BLaER1 (cell line): Measurements from ENCODE around the gene HECW1.
A peak's percentile ranks its signal among the peaks of the same experiment; 100 is the strongest.

Experiments
- H3K27ac ChIP-seq: shearing (Covaris generic); formaldehyde crosslinking; 2 replicates; pipeline ENCODE4 v1.8.1; 2022
- H3K27me3 ChIP-seq: shearing (Covaris generic); formaldehyde crosslinking; 2 replicates; pipeline ENCODE4 v1.8.1; 2022
- H3K36me3 ChIP-seq: shearing (Covaris generic); formaldehyde crosslinking; 2 replicates; pipeline ENCODE4 v1.8.1; 2022
- H3K4me1 ChIP-seq: shearing (Covaris generic); formaldehyde crosslinking; 2 replicates; pipeline ENCODE4 v1.8.1; 2022
- H3K4me2 ChIP-seq: shearing (Covaris generic); formaldehyde crosslinking; 2 replicates; pipeline ENCODE4 v1.8.1; 2022
- H3K4me3 ChIP-seq: shearing (Covaris generic); formaldehyde crosslinking; 2 replicates; pipeline ENCODE4 v1.8.1; 2022
- H3K9ac ChIP-seq: shearing (Covaris generic); formaldehyde crosslinking; 2 replicates; pipeline ENCODE4 v1.8.1; 2022
- H3K9me3 ChIP-seq: shearing (Covaris generic); formaldehyde crosslinking; 2 replicates; pipeline ENCODE4 v1.8.1; 2022
- H4K20me1 ChIP-seq: shearing (Covaris generic); formaldehyde crosslinking; 2 replicates; pipeline ENCODE4 v1.8.1; 2022
- Cebpa-rat ChIP-seq: shearing (Covaris generic); IDR thresholded peaks from 2 replicates; pipeline ENCODE4 v1.8.1; 2022

HECW1 gene

GRCh38 chr7:43486634-43487033, 374.2 kb downstream of the HECW1 start:
- no peak overlapping the region for H3K4me2 ChIP-seq
- H3K27me3 ChIP-seq = no peaks in the 10 kb centered on the region
- H3K27ac ChIP-seq = 0 out of 2 replicates have a peak overlapping the region, but pooled peaks have one; percentile 80
- H3K9ac ChIP-seq = no peak overlapping the region
- no peak for TF ChIP-seq Cebpa-rat
- H3K4me1 ChIP-seq = peaks cover 42% of the 10 kb centered on the region
- no peaks in the 10 kb centered on the region for H3K9me3 ChIP-seq
- H3K36me3 ChIP-seq = no peaks in the 10 kb centered on the region
- H3K4me3 ChIP-seq = no peak overlapping the region
- H4K20me1 ChIP-seq = no peaks in the 10 kb centered on the region

- H3K4me3 ChIP-seq = no peak overlapping the region
- no peak for TF ChIP-seq Cebpa-rat
- no peaks in the 10 kb centered on the region for H3K36me3 ChIP-seq
- no peaks in the 10 kb centered on the region for H3K9me3 ChIP-seq
- no peaks in the 10 kb centered on the region for H4K20me1 ChIP-seq
- peaks cover 42% of the 10 kb centered on the region for H3K4me1 ChIP-seq
- H3K27ac ChIP-seq = peak overlapping the region; percentile 80
- H3K9ac ChIP-seq = no peak overlapping the region
- no peaks in the 10 kb centered on the region for H3K27me3 ChIP-seq
- H3K4me2 ChIP-seq = peak overlapping the region; percentile 77
Observed at GRCh38 chr7:43487731-43488073, 375.3 kb downstream of the HECW1 start.

- no peaks in the 10 kb centered on the region for H4K20me1 ChIP-seq
- no peaks in the 10 kb centered on the region for H3K36me3 ChIP-seq
- TF ChIP-seq Cebpa-rat = no peak
- peak overlapping the region; percentile 27; the same call in 1 of the 2 replicates for H3K4me3 ChIP-seq
- no peaks in the 10 kb centered on the region for H3K27me3 ChIP-seq
- peak overlapping the region; percentile 67 for H3K9ac ChIP-seq
- H3K9me3 ChIP-seq = no peaks in the 10 kb centered on the region
- H3K4me2 ChIP-seq = peak overlapping the region; percentile 77
- peaks cover 42% of the 10 kb centered on the region for H3K4me1 ChIP-seq
- peak overlapping the region; percentile 80 for H3K27ac ChIP-seq
Observed at GRCh38 chr7:43489257-43489656, 376.8 kb downstream of the HECW1 start.

DNA sequence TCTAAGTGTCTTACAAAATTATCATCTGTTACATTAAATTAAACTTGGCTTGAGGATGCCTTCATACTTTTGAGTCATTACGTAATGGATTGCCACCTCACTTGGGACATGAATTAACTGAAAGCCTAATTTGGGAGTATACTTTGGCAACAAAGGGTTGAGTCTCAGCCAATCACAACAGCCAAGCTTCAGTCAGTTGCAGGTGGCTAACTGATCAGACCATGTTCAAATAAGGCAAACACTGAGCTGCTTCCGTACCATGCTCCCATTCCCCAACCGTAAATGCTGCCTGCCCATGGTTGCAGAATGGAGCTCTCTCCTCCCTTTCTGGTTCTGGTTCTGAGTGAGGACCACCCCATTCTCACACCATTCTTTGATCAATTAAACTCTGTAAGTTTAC, 377.6 kb downstream of the HECW1 start:
- Histone ChIP-seq H3K27me3 (no peaks in the 10 kb centered on the region), H3K4me2 (peak overlapping the region; percentile 77), H3K4me1 (peaks cover 42% of the 10 kb centered on the region), H4K20me1 (no peaks in the 10 kb centered on the region), H3K9me3 (no peaks in the 10 kb centered on the region), H3K27ac (peak overlapping the region; percentile 80), H3K4me3 (no peak overlapping the region), H3K36me3 (no peaks in the 10 kb centered on the region), H3K9ac (no peak overlapping the region)
- peak; percentile 32; the same call in 1 of the 2 replicates for TF ChIP-seq Cebpa-rat

- Histone ChIP-seq H4K20me1 (no peaks in the 10 kb centered on the region), H3K4me3 (no peak overlapping the region), H3K9me3 (no peaks in the 10 kb centered on the region), H3K27me3 (no peaks in the 10 kb centered on the region), H3K4me1 (peaks cover 42% of the 10 kb centered on the region), H3K9ac (no peak overlapping the region), H3K4me2 (no peak overlapping the region; the same call in 1 of the 2 replicates), H3K36me3 (peaks cover 2% of the 10 kb centered on the region; the same call in 1 of the 2 replicates), H3K27ac (no peak overlapping the region)
- TF ChIP-seq Cebpa-rat = no peak
Observed at GRCh38 chr7:43491123-43491522, 378.7 kb downstream of the HECW1 start.

DNA sequence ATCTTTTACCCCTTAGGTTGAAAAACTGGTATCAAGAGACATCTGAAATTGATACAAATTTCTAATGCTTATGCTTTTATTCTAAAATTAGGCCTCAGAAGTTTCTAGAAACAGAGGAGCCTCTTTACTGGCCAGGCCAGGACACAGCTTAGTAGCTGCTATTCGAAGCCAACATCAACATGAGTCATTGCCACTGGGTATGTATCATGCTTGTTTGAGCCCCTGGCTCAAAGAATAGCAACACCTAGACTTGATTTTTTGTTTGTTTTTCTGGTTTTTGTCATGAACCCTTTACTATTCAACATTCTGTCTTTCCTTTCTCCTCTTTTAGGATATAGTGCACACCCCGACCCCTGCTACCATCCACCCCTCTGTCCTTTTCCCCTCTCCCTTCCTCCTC, 379.5 kb downstream of the HECW1 start:
- Histone ChIP-seq H3K9me3 (no peaks in the 10 kb centered on the region), H3K4me3 (no peak overlapping the region), H3K9ac (no peak overlapping the region), H4K20me1 (no peaks in the 10 kb centered on the region), H3K36me3 (peaks cover 7% of the 10 kb centered on the region; the same call in 1 of the 2 replicates), H3K4me2 (no peak overlapping the region), H3K27me3 (no peaks in the 10 kb centered on the region), H3K27ac (no peak overlapping the region), H3K4me1 (peaks cover 38% of the 10 kb centered on the region)
- no peak for TF ChIP-seq Cebpa-rat

DNA sequence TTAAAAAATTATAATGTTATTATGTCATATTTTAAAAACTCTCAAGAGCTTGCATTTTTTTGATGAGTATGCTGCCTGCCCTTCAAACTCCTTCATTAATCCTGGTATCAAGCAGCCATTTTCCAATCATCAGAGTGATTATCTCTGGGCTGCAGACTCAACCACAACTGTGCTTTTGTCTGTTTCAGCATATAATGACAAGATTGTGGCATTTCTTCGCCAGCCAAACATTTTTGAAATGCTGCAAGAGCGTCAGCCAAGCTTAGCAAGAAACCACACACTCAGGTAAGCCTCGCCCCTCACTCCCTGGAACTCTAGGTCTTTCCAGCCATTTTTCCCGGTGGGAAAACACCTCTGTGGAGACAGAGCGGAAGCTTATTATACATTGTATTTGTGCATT, 380.4 kb downstream of the HECW1 start:
- peaks cover 7% of the 10 kb centered on the region; the same call in 1 of the 2 replicates for H3K36me3 ChIP-seq
- H3K27ac ChIP-seq = no peak overlapping the region
- H3K27me3 ChIP-seq = no peaks in the 10 kb centered on the region

GRCh38 chr7:43495572-43495971, 383.1 kb downstream of the HECW1 start:
- H3K36me3 ChIP-seq = peaks cover 7% of the 10 kb centered on the region; the same call in 1 of the 2 replicates
- H3K27ac ChIP-seq = no peak overlapping the region
- H3K9me3 ChIP-seq = no peaks in the 10 kb centered on the region
- H4K20me1 ChIP-seq = no peaks in the 10 kb centered on the region
- no peaks in the 10 kb centered on the region for H3K27me3 ChIP-seq
- no peak overlapping the region for H3K9ac ChIP-seq
- H3K4me3 ChIP-seq = no peak overlapping the region
- TF ChIP-seq Cebpa-rat = no peak
- H3K4me2 ChIP-seq = no peak overlapping the region
- H3K4me1 ChIP-seq = peaks cover 2% of the 10 kb centered on the region

More for the DNA sequence above, 380.4 kb downstream of the HECW1 start:
- H3K4me1 ChIP-seq = peaks cover 29% of the 10 kb centered on the region
- no peak for TF ChIP-seq Cebpa-rat
- no peaks in the 10 kb centered on the region for H3K9me3 ChIP-seq
- H3K4me3 ChIP-seq = no peak overlapping the region
- no peak overlapping the region for H3K4me2 ChIP-seq
- H3K9ac ChIP-seq = no peak overlapping the region
- H4K20me1 ChIP-seq = no peaks in the 10 kb centered on the region

DNA sequence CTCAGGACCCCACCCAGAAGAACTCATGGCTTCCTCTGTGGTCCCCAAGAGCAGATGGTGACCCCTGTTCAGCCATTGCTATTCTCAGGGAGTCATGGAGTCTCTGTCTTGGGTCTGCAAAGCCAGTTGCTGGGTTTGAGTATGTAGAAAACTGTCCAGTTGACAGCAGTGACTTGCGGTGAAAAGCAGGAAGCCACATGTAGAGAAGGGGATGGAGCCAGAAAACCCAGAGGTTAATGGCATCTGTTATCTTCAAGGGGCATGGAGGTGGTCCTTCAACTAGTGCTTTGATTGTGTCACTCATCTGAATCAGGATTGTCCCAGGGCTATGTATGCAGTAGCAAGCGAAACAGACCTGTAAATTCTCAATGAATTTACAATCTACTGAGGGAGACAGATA, 384.1 kb downstream of the HECW1 start:
- Histone ChIP-seq H3K27me3 (no peaks in the 10 kb centered on the region), H4K20me1 (no peaks in the 10 kb centered on the region), H3K4me2 (no peak overlapping the region), H3K4me1 (no peaks in the 10 kb centered on the region), H3K36me3 (peaks cover 7% of the 10 kb centered on the region; the same call in 1 of the 2 replicates), H3K27ac (no peak overlapping the region), H3K9me3 (no peaks in the 10 kb centered on the region), H3K9ac (no peak overlapping the region), H3K4me3 (no peak overlapping the region)
- no peak for TF ChIP-seq Cebpa-rat

DNA sequence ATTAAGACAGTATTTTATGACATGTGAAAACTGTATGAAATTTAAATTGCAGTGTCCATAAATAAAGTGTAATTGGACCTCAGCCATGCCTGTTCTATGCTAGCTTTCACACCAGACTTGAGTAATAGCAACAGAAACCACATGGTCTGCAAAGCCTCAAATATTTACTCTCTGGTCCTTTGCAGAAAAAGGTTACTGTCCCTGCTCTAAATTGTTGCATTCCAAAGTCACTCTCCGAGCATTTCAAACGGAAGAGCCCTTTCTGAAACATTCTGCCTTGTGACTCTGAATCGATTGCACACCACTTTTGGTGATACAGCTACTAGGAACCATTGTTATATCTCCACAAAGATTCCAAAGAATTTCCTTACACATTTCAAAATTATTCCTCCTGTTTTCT, 389.4 kb downstream of the HECW1 start:
- no peak overlapping the region for H3K4me2 ChIP-seq
- no peaks in the 10 kb centered on the region for H3K9me3 ChIP-seq
- no peaks in the 10 kb centered on the region for H3K4me1 ChIP-seq

DNA sequence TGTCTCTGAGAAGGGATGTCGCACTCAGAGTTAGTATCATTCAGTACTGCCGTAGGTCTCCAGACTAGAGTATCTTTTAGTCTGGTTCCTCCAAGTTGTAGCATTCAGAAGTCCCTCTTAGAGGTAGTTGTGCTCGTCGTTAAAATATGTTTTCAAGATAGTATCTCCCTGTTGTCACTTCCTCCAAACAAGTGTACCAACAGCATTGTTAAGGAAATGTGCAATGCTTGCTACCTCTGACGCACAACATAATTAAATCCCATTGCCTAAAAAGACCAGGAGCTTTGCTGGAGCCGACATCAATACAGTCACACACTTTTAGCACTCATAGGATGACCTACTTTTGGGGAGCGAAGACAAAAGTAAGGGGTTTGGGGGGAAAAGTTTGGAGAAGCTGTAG, 390.5 kb downstream of the HECW1 start:
- no peak overlapping the region for H3K27ac ChIP-seq
- H3K4me3 ChIP-seq = no peak overlapping the region
- no peaks in the 10 kb centered on the region for H3K9me3 ChIP-seq
- H4K20me1 ChIP-seq = no peaks in the 10 kb centered on the region
- H3K36me3 ChIP-seq = peaks cover 26% of the 10 kb centered on the region
- no peak overlapping the region for H3K4me2 ChIP-seq
- H3K4me1 ChIP-seq = no peaks in the 10 kb centered on the region
- no peak overlapping the region for H3K9ac ChIP-seq
- H3K27me3 ChIP-seq = no peaks in the 10 kb centered on the region
- no peak for TF ChIP-seq Cebpa-rat

More for the DNA sequence above, 389.4 kb downstream of the HECW1 start:
- no peak overlapping the region for H3K27ac ChIP-seq
- H3K4me3 ChIP-seq = no peak overlapping the region
- peaks cover 18% of the 10 kb centered on the region for H3K36me3 ChIP-seq
- no peak for TF ChIP-seq Cebpa-rat
- H4K20me1 ChIP-seq = no peaks in the 10 kb centered on the region
- no peaks in the 10 kb centered on the region for H3K27me3 ChIP-seq
- no peak overlapping the region for H3K9ac ChIP-seq
